Activated naive CD4-positive, alpha-beta T cell treated with anti-CD3 and anti-CD28 coated beads, Interleukin-2, amount 50 U/mL, for 72 hours (primary cell): Measurements from ENCODE around the gene CAMK2N1. TPM values are rescaled to one million over a fixed set of nuclear protein-coding genes. Genes with fewer than 3 reads are reported as not detected.

ENCODE experiments used
- ATAC-seq, 2 donors: fragments of 150-1000 bp; cut with Tn5 transposase; 2 replicates each; pipeline ENCODE4 v1.10.0; 2021; ENCODE audit warnings: mild to moderate bottlenecking in 2 of 2, moderate library complexity in 2 of 2
- DNase-seq, 2 donors: peaks; one replicate each; pipeline ENCODE4 v3.0.0; 2021 to 2022; ENCODE audit warnings: low spot score in 2 of 2
- H3K27ac Mint-ChIP-seq, 2 donors: one replicate each; pipeline ENCODE4 v1.8.0; 2022; ENCODE audit warnings: mild to moderate bottlenecking in 2 of 2, mixed read lengths in 2 of 2
- H3K36me3 Mint-ChIP-seq, 2 donors: one replicate each; pipeline ENCODE4 v1.8.0; 2022; ENCODE audit warnings: mixed read lengths in 2 of 2
- H3K9me3 Mint-ChIP-seq, 2 donors: one replicate each; pipeline ENCODE4 v1.8.0; 2022; ENCODE audit warnings: mixed read lengths in 2 of 2
- total RNA-seq, 2 donors: library from RNA; stranded (reverse); gene quantifications; one replicate each; pipeline ENCODE4 v1.2.3, GENCODE V29; 2022

CAMK2N1 gene
- total RNA-seq, 2 donors from 2014 or later, result 0.25 to 0.51 TPM

- H3K27ac Mint-ChIP-seq, result no peak overlapping the region
- peak in 1 of 2 donors; percentile 36 for ATAC-seq
Observed at GRCh38 chr1:20472860-20473711, 12.9 kb downstream of the CAMK2N1 start.

GRCh38 chr1:20472121-20472520 lies 13.9 kb downstream of the CAMK2N1 start:
- no peak for ATAC-seq
- no peaks in the 10 kb centered on the region for H3K9me3 Mint-ChIP-seq
- DNase-seq, result no peak
- no peak overlapping the region for H3K27ac Mint-ChIP-seq
- H3K36me3 Mint-ChIP-seq, result no peaks in the 10 kb centered on the region

More at GRCh38 chr1:20472860-20473711, 12.9 kb downstream of the CAMK2N1 start:
- Mint-ChIP-seq H3K9me3 (no peaks in the 10 kb centered on the region), H3K36me3 (no peaks in the 10 kb centered on the region)
- no peak for DNase-seq

GRCh38 chr1:20470194-20470593 lies 15.8 kb downstream of the CAMK2N1 start:
- H3K36me3 Mint-ChIP-seq, result no peaks in the 10 kb centered on the region
- H3K27ac Mint-ChIP-seq, result no peak overlapping the region
- no peaks in the 10 kb centered on the region for H3K9me3 Mint-ChIP-seq
- ATAC-seq (no peak), DNase-seq (no peak)

- DNase-seq (no peak), ATAC-seq (no peak)
- Mint-ChIP-seq H3K27ac (no peak overlapping the region), H3K9me3 (no peaks in the 10 kb centered on the region), H3K36me3 (no peaks in the 10 kb centered on the region)
Observed at GRCh38 chr1:20469406-20470076, 16.5 kb downstream of the CAMK2N1 start.

DNA sequence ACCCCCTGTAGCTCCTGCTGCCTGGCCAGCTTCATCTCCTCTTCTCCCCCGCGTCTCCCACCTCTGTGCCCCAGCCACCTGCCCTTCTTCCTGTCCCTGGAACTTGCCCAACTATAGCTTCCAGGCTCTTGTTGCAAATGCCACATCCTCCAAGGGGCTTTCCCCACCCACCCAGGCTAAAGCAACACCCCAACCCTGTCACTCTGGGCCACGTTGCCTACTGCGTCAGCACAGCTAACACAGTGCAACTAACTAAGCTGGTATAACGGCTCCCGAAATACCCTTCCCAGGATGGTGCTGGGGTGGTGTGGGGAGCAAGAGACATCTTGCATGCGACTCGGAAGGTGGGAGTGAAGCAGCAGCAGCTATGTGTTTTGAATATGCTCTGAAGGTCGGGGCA lies 19.7 kb downstream of the CAMK2N1 start:
- Mint-ChIP-seq H3K9me3 (no peaks in the 10 kb centered on the region), H3K36me3 (no peaks in the 10 kb centered on the region), H3K27ac (no peak overlapping the region)
- ATAC-seq (peak; percentile 66 to 88), DNase-seq (no peak)

GRCh38 chr1:20465187-20465586 lies 20.8 kb downstream of the CAMK2N1 start:
- no peak overlapping the region for H3K27ac Mint-ChIP-seq
- ATAC-seq, result no peak
- no peaks in the 10 kb centered on the region for H3K36me3 Mint-ChIP-seq
- DNase-seq, result no peak
- no peaks in the 10 kb centered on the region for H3K9me3 Mint-ChIP-seq

DNA sequence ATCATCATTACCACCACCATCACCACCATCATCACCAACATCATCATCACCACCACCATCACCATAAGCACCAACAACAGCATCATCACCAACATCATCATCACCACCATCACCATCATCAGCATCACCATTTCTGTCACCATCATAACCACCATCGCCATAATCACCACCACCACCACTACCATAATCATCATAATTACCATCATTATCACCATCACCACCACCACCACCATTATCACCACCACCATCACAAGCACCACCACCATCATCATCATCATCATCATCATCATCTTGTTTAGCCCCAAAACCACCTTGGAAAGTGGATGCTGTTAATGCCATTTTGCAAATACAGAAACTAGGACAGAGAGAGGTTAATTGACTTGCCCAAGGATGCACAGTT lies 22.5 kb downstream of the CAMK2N1 start:
- no peak overlapping the region for H3K27ac Mint-ChIP-seq
- no peaks in the 10 kb centered on the region for H3K9me3 Mint-ChIP-seq
- ATAC-seq (no peak), DNase-seq (no peak)
- no peaks in the 10 kb centered on the region for H3K36me3 Mint-ChIP-seq

GRCh38 chr1:20462397-20462796 lies 23.6 kb downstream of the CAMK2N1 start:
- Mint-ChIP-seq H3K27ac (no peak overlapping the region), H3K36me3 (no peaks in the 10 kb centered on the region), H3K9me3 (no peaks in the 10 kb centered on the region)
- DNase-seq, result no peak
- no peak for ATAC-seq

DNA sequence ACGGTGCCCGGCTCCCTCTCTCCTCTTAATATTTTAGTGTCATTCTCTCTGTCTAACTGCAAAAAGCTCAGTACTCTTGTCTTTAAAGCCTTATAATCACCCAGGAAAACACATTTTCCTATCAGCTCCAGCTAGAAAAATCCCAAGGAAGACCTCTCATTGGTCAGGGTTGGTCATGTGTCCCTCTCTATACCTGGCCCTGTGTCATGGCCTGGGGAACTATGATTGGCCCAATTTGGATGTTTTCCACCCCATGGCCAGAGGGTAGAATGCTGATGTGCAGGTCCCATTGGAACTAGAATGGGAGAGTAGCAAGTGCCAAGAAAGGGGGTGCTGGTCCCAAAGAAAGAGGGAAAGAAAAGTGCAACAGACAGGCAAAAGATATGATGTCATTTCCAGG lies 27.3 kb downstream of the CAMK2N1 start:
- no peak for ATAC-seq
- Mint-ChIP-seq H3K27ac (no peak overlapping the region), H3K9me3 (no peaks in the 10 kb centered on the region), H3K36me3 (no peaks in the 10 kb centered on the region)
- no peak for DNase-seq

DNA sequence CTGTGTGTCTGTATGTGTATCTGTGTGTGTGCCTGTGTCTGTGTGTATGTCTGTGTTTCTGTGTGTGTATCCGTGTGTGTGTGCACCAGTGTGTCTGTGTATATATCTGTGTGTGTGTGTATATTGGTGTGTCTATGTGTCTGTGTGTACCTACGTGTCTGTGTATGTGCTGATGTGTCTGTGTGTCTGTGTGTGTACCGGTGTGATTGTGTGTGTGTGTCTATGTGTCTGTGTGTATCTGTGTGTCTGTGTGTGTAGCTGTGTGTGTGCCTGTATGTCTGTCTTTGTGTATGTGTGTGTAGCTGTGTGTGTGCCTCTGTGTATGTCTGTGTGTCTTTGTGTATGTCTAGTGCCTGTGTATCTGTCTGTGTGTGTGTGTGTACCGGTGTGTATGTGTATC lies 32.0 kb downstream of the CAMK2N1 start:
- Mint-ChIP-seq H3K27ac (no peak overlapping the region), H3K9me3 (no peaks in the 10 kb centered on the region), H3K36me3 (no peaks in the 10 kb centered on the region)
- DNase-seq, result no peak
- no peak for ATAC-seq

DNA sequence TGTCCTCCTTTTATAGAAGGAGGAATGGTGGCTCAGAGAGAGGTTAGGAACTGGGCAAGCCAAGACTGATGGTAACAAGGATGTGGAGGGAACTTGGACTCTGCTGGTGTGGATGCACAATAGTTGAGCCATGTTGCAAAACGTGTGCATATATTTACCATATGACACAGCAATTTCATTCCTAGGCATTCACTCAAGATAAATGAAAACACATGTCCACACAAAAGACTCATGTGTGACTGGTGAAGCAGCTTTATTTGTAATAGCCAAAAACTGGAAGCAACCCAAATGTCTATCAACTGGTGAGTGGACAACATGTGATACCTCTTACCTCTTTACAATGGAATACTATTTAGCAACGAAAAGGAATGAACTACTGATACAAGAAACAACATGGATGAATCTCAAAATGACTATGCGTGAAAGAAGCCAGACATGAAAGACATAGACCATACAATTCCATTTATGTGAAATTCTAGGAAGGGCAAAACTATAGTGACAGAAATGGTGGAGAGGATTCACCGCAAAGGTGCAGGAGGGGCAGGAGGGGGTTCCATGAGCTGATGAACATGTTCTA lies 36.2 kb downstream of the CAMK2N1 start:
- no peak for ATAC-seq
- Mint-ChIP-seq H3K36me3 (no peaks in the 10 kb centered on the region), H3K9me3 (no peaks in the 10 kb centered on the region), H3K27ac (peak overlapping the region in 1 of 2 donors; percentile 37)
- DNase-seq, result no peak

GRCh38 chr1:20448671-20449071 lies 37.3 kb downstream of the CAMK2N1 start:
- Mint-ChIP-seq H3K36me3 (no peaks in the 10 kb centered on the region), H3K27ac (no peak overlapping the region), H3K9me3 (no peaks in the 10 kb centered on the region)
- no peak for DNase-seq
- no peak for ATAC-seq

- Mint-ChIP-seq H3K9me3 (no peaks in the 10 kb centered on the region), H3K36me3 (no peaks in the 10 kb centered on the region)
- no peak for DNase-seq
Observed at GRCh38 chr1:20447794-20448193, 38.2 kb downstream of the CAMK2N1 start.

GRCh38 chr1:20446796-20447195 lies 39.2 kb downstream of the CAMK2N1 start:
- no peaks in the 10 kb centered on the region for H3K36me3 Mint-ChIP-seq
- DNase-seq (no peak), ATAC-seq (no peak)
- H3K9me3 Mint-ChIP-seq, result no peaks in the 10 kb centered on the region
- no peak overlapping the region for H3K27ac Mint-ChIP-seq

More at GRCh38 chr1:20447794-20448193, 38.2 kb downstream of the CAMK2N1 start:
- no peak overlapping the region for H3K27ac Mint-ChIP-seq
- no peak for ATAC-seq

DNA sequence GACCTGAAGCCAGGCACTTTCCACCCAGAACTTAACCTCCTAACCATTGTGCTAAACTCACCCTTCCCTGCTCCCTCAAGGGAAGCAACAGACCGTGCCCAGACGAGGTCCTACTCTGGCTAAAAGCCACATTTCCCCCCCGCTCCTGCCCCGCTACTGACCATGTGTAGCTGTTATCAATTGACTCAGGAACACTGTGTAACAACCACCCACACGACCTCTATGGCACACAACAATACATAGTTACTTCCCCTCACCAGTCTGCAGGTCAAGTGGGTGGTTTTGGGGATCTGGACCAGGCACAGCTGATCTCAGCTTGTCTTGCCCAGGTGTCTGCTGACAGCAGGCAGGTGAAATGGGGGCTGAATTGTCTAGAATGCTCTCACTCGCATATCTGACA lies 40.1 kb downstream of the CAMK2N1 start:
- Mint-ChIP-seq H3K27ac (no peak overlapping the region), H3K36me3 (no peaks in the 10 kb centered on the region), H3K9me3 (no peaks in the 10 kb centered on the region)
- DNase-seq (no peak), ATAC-seq (no peak)

GRCh38 chr1:20443703-20444586 lies 42.1 kb downstream of the CAMK2N1 start:
- H3K27ac Mint-ChIP-seq, result no peak overlapping the region
- H3K36me3 Mint-ChIP-seq, result no peaks in the 10 kb centered on the region
- ATAC-seq (no peak), DNase-seq (no peak)
- no peaks in the 10 kb centered on the region for H3K9me3 Mint-ChIP-seq
